Liver (tissue), 9 donors: Measurements from ENCODE around the gene CECR2. TPM values are rescaled to one million over a fixed set of nuclear protein-coding genes. Genes with fewer than 3 reads are reported as not detected.

ENCODE experiments used
- DNase-seq: peaks from one replicate; pipeline ENCODE4 v3.0.0-alpha.2; 2017; ENCODE audit warnings: low spot score
- H3K27ac ChIP-seq, 2 donors: one replicate each; pipeline ENCODE4 v1.7.0; 2013; ENCODE audit warnings: inconsistent platforms in 2 of 2, low read length in 2 of 2, control low read depth in 1 of 2, low read depth in 1 of 2, mild to moderate bottlenecking in 1 of 2
- H3K27me3 ChIP-seq, 4 donors: one replicate each; pipeline versions ENCODE4 v1.6.1 to v1.7.0; 2013; ENCODE audit warnings: low read length in 3 of 4, inconsistent platforms in 1 of 4, mild to moderate bottlenecking in 1 of 4, moderate library complexity in 1 of 4; ENCODE audit not compliant: control insufficient read depth in 4 of 4, insufficient read depth in 4 of 4
- H3K36me3 ChIP-seq, 4 donors: one replicate each; pipeline versions ENCODE4 v1.6.1 to v1.7.0; 2013; ENCODE audit warnings: low read length in 3 of 4, mild to moderate bottlenecking in 3 of 4, low read depth in 1 of 4, moderate library complexity in 1 of 4; ENCODE audit not compliant: control insufficient read depth in 4 of 4, insufficient read depth in 3 of 4
- H3K4me1 ChIP-seq, 4 donors: one replicate each; pipeline versions ENCODE4 v1.6.1 to v1.7.0; 2013; ENCODE audit warnings: low read length in 3 of 4, mild to moderate bottlenecking in 3 of 4, moderate library complexity in 1 of 4; ENCODE audit not compliant: control insufficient read depth in 4 of 4, insufficient read depth in 4 of 4
- H3K4me3 ChIP-seq, 3 donors: one replicate each; pipeline versions ENCODE4 v1.6.1 to v1.7.0; 2013; ENCODE audit warnings: low read length in 3 of 3, control low read depth in 1 of 3, low read depth in 1 of 3, mild to moderate bottlenecking in 1 of 3
- H3K9ac ChIP-seq, 2 donors: one replicate each; pipeline ENCODE4 v1.7.0; 2013; ENCODE audit warnings: low read length in 2 of 2, mild to moderate bottlenecking in 2 of 2, moderate library complexity in 2 of 2, control low read depth in 1 of 2, low read depth in 1 of 2
- H3K9me3 ChIP-seq, 4 donors: one replicate each; pipeline versions ENCODE4 v1.6.1 to v1.7.0; 2013; ENCODE audit warnings: low read length in 3 of 4; ENCODE audit not compliant: control insufficient read depth in 4 of 4
- ATF3 ChIP-seq: IDR thresholded peaks from 2 replicates; pipeline ENCODE4 v1.6.1; 2016; ENCODE audit warnings: antibody characterized with exemption
- EGR1 ChIP-seq, 2 donors: IDR thresholded peaks; 2 replicates each; pipeline ENCODE4 v1.6.1; 2016 to 2018; ENCODE audit warnings: antibody characterized with exemption in 2 of 2, low read depth in 2 of 2
- FOXA1 ChIP-seq: IDR thresholded peaks from 2 replicates; pipeline ENCODE4 v1.6.1; 2016; ENCODE audit warnings: antibody characterized with exemption
- FOXA2 ChIP-seq: IDR thresholded peaks from 2 replicates; pipeline ENCODE4 v1.6.1; 2016; ENCODE audit warnings: antibody characterized with exemption
- GABPA ChIP-seq, 2 donors: IDR thresholded peaks in 1 of 2; conservative IDR thresholded peaks in 1 of 2; 2 replicates each; pipeline ENCODE4 v1.6.1; 2016; ENCODE audit warnings: antibody characterized with exemption in 2 of 2, mild to moderate bottlenecking in 1 of 2, moderate library complexity in 1 of 2
- HNF4A ChIP-seq, 2 donors: conservative IDR thresholded peaks; 2 replicates each; pipeline ENCODE4 v1.6.1; 2016; ENCODE audit warnings: antibody characterized with exemption in 2 of 2, mild to moderate bottlenecking in 2 of 2
- HNF4G ChIP-seq: IDR thresholded peaks from 2 replicates; pipeline ENCODE4 v1.6.1; 2016; ENCODE audit warnings: antibody characterized with exemption
- JUND ChIP-seq, 2 donors: IDR thresholded peaks; 2 replicates each; pipeline ENCODE4 v1.6.1; 2016; ENCODE audit warnings: antibody characterized with exemption in 2 of 2
- MAX ChIP-seq: IDR thresholded peaks from 2 replicates; pipeline ENCODE4 v1.6.1; 2016; ENCODE audit warnings: antibody characterized with exemption
- NR2F2 ChIP-seq: IDR thresholded peaks from 2 replicates; pipeline ENCODE4 v1.6.1; 2016; ENCODE audit warnings: antibody characterized with exemption
- RAD21 ChIP-seq, 2 donors: IDR thresholded peaks; 2 replicates each; pipeline ENCODE4 v1.6.1; 2016; ENCODE audit warnings: antibody characterized with exemption in 2 of 2, mild to moderate bottlenecking in 2 of 2
- REST ChIP-seq: IDR thresholded peaks from 2 replicates; pipeline ENCODE4 v1.6.1; 2016; ENCODE audit warnings: antibody characterized with exemption, mild to moderate bottlenecking
- RXRA ChIP-seq, 2 donors: IDR thresholded peaks; 2 replicates each; pipeline ENCODE4 v1.6.1; 2017 to 2018; ENCODE audit warnings: antibody characterized with exemption in 2 of 2, mild to moderate bottlenecking in 1 of 2
- SP1 ChIP-seq: IDR thresholded peaks from 2 replicates; pipeline ENCODE4 v1.6.1; 2018; ENCODE audit warnings: antibody characterized with exemption, mild to moderate bottlenecking
- TAF1 ChIP-seq: conservative IDR thresholded peaks from 2 replicates; pipeline ENCODE4 v1.6.1; 2016; ENCODE audit warnings: antibody characterized with exemption, mild to moderate bottlenecking
- YY1 ChIP-seq: IDR thresholded peaks from 2 replicates; pipeline ENCODE4 v1.6.1; 2016; ENCODE audit warnings: antibody characterized with exemption, mild to moderate bottlenecking
- ZBTB33 ChIP-seq: IDR thresholded peaks from 2 replicates; pipeline ENCODE4 v1.6.1; 2016; ENCODE audit warnings: antibody characterized with exemption
- WGBS: extraction: QIAGEN DNeasy Blood & Tissue Kit; methylation state at CpG from one replicate; pipeline ENCODE4 v1.1.7; 2013; 5-methylcytosine and 5-hydroxymethylcytosine counted together
- polyA plus RNA-seq, 2 donors: library from polyadenylated mRNA; stranded (reverse) in 1 of 2; unstranded in 1 of 2; fragments of 200-250 nt in 1 of 2; fragments of >200 nt in 1 of 2; fragmentation: Nextera tagmentation in 1 of 2; extraction: Ambion mirVana in 1 of 2; gene quantifications; one replicate each; pipeline versions ENCODE4 v1.2.1 to v1.2.3, GENCODE V29; 2013 to 2015
- total RNA-seq, 2 donors: library from RNA; depleted of rRNA; stranded (reverse); fragments of >200 nt; gene quantifications; one replicate each; pipeline ENCODE4 v1.2.3, GENCODE V29; 2014
- donor health status: healthy.
- donor health status: healthy.
- donor health status: healthy.
- donor health status: healthy.
- donor health status: healthy.

The CECR2 gene
- total and polyA plus RNA-seq, 4 donors, result 1.8 to 9.7 (median 2.1) TPM

- Histone ChIP-seq H3K27ac (no peak overlapping the region), H3K9me3 (no peaks in the 10 kb centered on the region), H3K4me3 (no peak overlapping the region), H3K36me3 (peaks cover 11 to 54% (median 52%) of the 10 kb centered on the region in 4 donors), H3K27me3 (no peaks in the 10 kb centered on the region), H3K9ac (no peak overlapping the region), H3K4me1 (no peaks in the 10 kb centered on the region)
- TF ChIP-seq HNF4A (conservative IDR thresholded peaks at IDR 0.05) (no peak), EGR1 (IDR thresholded peaks at IDR 0.05; ENCODE audit: low read depth in 2 of 2) (no peak), GABPA (IDR thresholded peaks at IDR 0.05 in 1 of 2, conservative IDR thresholded peaks at IDR 0.05 in 1 of 2) (no peak), TAF1 (no peak), YY1 (no peak), RXRA (IDR thresholded peaks at IDR 0.05) (no peak), RAD21 (IDR thresholded peaks at IDR 0.05) (no peak), ATF3 (no peak), JUND (IDR thresholded peaks at IDR 0.05) (no peak), SP1 (no peak), ZBTB33 (no peak), FOXA2 (no peak), FOXA1 (no peak), NR2F2 (no peak), MAX (no peak), REST (no peak), HNF4G (no peak)
- 98% methylated on average over 4 of the region's 4 CpGs for WGBS
- no peak for DNase-seq
Observed at GRCh38 chr22:17598318-17598717, 229.1 kb downstream of the CECR2 start.

GRCh38 chr22:17601031-17601430 is 231.8 kb downstream of the CECR2 start:
- no peak for DNase-seq
- Histone ChIP-seq H3K4me3 (no peak overlapping the region), H3K9me3 (no peaks in the 10 kb centered on the region), H3K36me3 (peaks cover 6 to 42% (median 33%) of the 10 kb centered on the region in 4 donors), H3K27ac (no peak overlapping the region), H3K4me1 (no peaks in the 10 kb centered on the region), H3K27me3 (no peaks in the 10 kb centered on the region), H3K9ac (no peak overlapping the region)
- 78% methylated on average over 3 of the region's 3 CpGs for WGBS
- TF ChIP-seq ATF3, result no peak
- no peak for TF ChIP-seq RAD21 (IDR thresholded peaks at IDR 0.05)
- TF ChIP-seq MAX, result no peak
- TF ChIP-seq TAF1, result no peak
- no peak for TF ChIP-seq GABPA (IDR thresholded peaks at IDR 0.05 in 1 of 2, conservative IDR thresholded peaks at IDR 0.05 in 1 of 2)
- no peak for TF ChIP-seq SP1
- no peak for TF ChIP-seq YY1
- no peak for TF ChIP-seq EGR1 (IDR thresholded peaks at IDR 0.05; ENCODE audit: low read depth in 2 of 2)
- TF ChIP-seq HNF4G, result no peak
- TF ChIP-seq HNF4A (conservative IDR thresholded peaks at IDR 0.05), result no peak
- no peak for TF ChIP-seq REST
- TF ChIP-seq ZBTB33, result no peak
